Coronary artery (tissue), 2 donors: Measurements from ENCODE around the gene TAF1.
A peak's percentile ranks its signal among the peaks of the same experiment; 100 is the strongest.
"Not testable (repeated sequence)": the region's sequence is repeated elsewhere in the genome, so short reads cannot be mapped to it uniquely, and the experiment has no call there.

Experiments used
- DNase-seq: peaks from one replicate; pipeline ENCODE4 v3.0.0-alpha.2; 2017; ENCODE audit warnings: low spot score
- H3K27ac ChIP-seq, 2 donors: fragments of 200-600 bp; sonication (generic); one replicate each; pipeline ENCODE4 v1.5.1; 2016 to 2019
- H3K4me3 ChIP-seq: fragments of 200-600 bp; sonication (generic); 2 replicates; pipeline ENCODE4 v1.5.1; 2016; ENCODE audit warnings: mild to moderate bottlenecking, moderate library complexity
- TF ChIP-seq, protein P1 (sequence below): fragments of 200-600 bp; sonication (generic); IDR thresholded peaks from one replicate; pipeline ENCODE4 v1.5.1; 2019; ENCODE audit warnings: antibody characterized with exemption

TAF1 gene

DNA sequence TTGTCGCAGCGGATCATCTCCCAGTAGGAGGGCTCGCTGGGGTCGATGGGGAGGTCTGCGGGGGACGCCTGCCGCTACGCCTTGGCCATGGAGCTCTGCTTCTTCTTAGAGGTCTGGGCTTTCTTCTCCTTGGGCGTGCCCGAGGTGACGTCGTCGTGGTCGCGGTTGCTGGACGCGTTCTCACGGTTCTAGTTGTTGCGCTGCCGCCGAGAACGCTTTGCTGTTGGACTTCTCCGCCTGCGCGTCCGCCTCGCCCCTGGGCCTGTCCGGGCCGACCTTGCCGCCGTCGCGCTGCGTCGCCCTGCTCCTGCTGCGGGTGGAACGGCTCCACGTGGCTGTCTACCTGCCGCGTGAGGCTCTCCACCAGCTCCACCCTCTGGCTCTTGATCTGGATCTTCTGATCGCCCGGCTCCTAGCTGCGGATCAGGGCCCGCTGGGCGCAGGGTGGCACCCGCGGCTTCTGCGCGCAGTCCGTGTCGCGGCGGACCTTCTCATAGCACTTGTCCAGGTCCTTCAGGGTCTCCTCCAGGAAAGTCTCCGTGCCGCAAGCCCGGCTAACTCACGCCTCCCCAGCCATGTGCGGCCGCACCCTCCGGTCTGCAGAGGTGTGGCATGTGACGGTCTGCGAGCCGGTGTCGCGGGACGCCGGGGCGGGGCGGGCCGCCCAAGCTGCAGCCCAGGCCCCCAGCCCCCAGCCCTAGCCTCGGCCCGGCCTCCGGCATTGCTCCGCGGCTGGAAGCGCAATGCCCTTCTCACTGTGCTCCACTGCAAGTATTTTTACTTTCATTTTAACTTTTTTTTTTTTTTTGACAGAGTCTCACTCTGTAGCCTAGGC, 126.3 kb downstream of the TAF1 start:
- H3K27ac ChIP-seq = peak overlapping the region; percentile 1 to 58

DNA sequence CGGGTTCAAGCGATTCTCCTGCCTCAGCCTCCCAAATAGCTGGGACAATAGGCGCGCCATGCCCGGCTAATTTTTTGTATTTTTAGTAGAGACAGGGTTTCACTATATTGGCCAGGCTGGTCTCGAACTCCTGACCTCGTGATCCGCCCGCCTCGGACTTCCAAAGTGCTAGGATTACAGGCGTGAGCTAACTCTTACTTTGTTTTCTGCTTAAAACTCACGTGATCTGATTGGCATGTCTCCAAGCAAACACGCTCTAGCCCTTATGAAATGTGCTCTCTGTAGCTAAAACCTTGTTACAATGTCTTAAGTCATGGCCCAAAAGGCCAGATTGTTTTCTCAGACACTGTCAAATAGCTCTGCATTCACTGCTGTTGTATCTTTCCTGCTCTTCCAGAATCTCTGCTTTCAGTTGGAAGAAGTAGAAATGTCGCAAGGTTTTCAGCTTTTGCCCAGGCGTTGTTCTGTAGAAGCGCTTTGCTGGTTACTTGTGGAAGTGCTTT, 127.0 kb downstream of the TAF1 start:
- Histone ChIP-seq H3K27ac (peak overlapping the region in 1 of 2 donors; percentile 22), H3K4me3 (peak overlapping the region; percentile 70)
- TF ChIP-seq, protein P1, sequence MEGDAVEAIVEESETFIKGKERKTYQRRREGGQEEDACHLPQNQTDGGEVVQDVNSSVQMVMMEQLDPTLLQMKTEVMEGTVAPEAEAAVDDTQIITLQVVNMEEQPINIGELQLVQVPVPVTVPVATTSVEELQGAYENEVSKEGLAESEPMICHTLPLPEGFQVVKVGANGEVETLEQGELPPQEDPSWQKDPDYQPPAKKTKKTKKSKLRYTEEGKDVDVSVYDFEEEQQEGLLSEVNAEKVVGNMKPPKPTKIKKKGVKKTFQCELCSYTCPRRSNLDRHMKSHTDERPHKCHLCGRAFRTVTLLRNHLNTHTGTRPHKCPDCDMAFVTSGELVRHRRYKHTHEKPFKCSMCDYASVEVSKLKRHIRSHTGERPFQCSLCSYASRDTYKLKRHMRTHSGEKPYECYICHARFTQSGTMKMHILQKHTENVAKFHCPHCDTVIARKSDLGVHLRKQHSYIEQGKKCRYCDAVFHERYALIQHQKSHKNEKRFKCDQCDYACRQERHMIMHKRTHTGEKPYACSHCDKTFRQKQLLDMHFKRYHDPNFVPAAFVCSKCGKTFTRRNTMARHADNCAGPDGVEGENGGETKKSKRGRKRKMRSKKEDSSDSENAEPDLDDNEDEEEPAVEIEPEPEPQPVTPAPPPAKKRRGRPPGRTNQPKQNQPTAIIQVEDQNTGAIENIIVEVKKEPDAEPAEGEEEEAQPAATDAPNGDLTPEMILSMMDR = no peak
- DNase-seq = no peak

More for the DNA sequence above, 126.3 kb downstream of the TAF1 start:
- TF ChIP-seq, protein P1 = no peak
- DNase-seq = peak; percentile 74
- peak overlapping the region; percentile 70 for H3K4me3 ChIP-seq

DNA sequence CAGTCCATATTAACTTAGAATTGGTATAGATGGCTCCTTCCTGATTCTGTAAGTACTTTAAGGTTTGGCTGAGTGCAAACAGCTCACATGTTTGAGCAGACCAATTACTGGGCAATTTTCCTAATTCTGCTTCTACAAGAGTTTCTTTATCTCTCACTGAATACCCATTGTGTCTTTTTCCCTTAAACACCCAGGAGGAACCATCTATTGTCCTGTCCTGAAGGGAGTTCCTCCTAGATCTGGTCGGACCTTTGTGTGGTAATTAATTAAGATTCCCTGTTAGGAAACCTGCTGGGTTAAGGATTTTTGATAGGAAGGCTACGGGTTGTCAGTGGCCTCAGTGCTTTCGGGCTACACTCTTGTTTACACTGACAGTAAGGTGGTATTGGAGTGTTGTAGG, 129.8 kb downstream of the TAF1 start:
- not testable (repeated sequence) for H3K4me3 ChIP-seq, DNase-seq, H3K27ac ChIP-seq

DNA sequence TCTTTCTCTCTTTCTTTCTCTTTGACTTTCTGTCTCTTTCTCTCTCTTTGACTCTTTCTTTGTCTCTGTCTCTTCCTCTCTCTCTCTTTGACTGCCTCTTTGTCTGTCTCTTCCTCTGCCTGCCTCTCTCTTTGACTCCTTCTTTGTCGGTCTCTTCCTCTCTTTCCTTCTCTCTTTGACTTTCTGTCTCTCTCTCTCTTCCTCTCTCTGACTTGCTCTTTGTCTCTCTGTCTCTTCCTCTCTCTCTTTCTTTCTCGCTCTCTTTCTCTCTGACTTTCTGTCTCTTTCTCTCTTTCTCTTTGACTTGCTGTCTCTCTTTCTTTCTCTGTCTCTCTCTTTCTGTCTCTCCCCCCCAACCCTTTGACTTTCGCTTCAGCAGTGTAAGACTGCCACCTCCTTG, 130.3 kb downstream of the TAF1 start:
- DNase-seq = no peak
- H3K4me3 ChIP-seq = no peak overlapping the region
- TF ChIP-seq, protein P1 = no peak
- H3K27ac ChIP-seq = no peak overlapping the region

DNA sequence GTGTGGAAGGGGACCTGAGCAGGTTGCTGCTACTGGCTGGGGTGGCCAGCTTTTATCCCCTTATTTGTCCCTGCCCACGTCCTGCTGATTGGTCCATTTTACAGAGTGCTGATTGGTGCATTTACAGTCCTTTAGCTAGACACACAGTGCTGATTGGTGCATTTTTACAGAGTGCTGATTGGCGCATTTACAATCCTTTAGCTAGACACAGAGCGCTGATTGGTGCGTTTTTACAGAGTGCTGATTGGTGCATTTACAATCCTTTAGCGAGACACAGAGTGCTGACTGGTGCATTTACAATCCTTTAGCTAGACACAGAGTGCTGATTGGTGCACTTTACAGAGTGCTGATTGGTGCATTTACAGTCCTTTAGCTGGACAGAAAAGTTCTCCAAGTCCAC, 135.9 kb downstream of the TAF1 start:
- not testable (repeated sequence) for H3K4me3 ChIP-seq, H3K27ac ChIP-seq, DNase-seq

DNA sequence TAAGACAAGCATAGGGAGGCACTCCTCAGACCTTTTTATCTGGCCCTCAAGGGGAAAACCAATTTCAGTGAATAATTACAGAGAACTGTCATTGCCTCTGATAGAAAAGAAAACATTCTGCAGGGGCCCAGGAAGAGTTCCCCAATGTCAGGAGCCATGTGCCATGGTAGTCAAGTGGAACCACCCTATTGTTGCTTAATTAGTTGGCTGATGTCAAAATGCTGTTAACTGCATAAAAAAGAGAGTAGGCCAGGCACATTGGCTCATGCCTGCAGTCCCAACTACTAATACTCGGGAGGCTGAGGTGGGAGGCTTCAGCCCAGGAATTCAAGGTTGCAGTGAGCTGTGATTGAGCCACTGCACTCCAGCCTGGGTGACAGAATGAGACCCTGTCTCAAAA, 138.2 kb downstream of the TAF1 start:
- TF ChIP-seq, protein P1 = no peak
- H3K4me3 ChIP-seq = no peak overlapping the region

DNA sequence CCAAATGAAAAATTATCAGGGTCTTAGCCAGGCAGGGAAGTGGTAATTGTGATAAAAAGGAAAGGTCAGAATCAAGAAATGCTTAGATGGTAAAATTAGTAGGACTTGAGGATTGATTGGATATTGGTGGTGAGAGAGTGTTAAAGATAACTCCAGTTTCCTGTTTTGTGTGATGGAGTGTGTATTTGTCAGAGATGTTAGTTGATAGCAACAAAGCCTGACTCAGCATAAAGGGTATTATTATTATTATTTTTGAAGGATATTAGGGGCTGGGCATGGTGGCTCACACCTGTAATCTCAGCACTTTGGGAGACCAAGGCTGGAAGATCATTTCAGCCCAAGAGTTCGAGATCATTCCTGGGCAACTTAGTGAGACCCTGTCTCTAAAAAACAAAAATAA, 143.1 kb downstream of the TAF1 start:
- TF ChIP-seq, protein P1 = no peak
- no peak overlapping the region for H3K27ac ChIP-seq
- DNase-seq = no peak
- no peak overlapping the region for H3K4me3 ChIP-seq

More for the DNA sequence above, 138.2 kb downstream of the TAF1 start:
- DNase-seq = no peak
- no peak overlapping the region for H3K27ac ChIP-seq

DNA sequence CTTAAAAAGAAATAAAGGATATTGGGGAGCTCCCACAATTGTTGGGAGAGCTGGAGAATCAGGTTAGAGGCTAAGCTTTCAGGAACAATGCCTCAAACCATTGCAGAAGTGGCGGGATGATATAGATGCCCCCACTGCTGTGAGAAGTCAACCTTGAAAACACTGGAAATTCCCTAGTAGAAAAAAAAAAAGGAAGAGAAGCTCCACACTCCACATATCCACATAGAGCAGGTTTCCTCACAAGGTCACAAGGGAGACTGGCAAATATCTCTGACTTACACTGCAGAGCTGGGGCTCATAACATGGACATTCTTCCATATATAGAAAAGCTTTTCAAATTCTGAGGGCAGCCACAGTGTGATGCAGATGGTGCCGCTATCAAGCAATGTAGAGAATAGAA, 144.0 kb downstream of the TAF1 start:
- Histone ChIP-seq H3K27ac (no peak overlapping the region), H3K4me3 (no peak overlapping the region)
- TF ChIP-seq, protein P1 = no peak
- no peak for DNase-seq

DNA sequence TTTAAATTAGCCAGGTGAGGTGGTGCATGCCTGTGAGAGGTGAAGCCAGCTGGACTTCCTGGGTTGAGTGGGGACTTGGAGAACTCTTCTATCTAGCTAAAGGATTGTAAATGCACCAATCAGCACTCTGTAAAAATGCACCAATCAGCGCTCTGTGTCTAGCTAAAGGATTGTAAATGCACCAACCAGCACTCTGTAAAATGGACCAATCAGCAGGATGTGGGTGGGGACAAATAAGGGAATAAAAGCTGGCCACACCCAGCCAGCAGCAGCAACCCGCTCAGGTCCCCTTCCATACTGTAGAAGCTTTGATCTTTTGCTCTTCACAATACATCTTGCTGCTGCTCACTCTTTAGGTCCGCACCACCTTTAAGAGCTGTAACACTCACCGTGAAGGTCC, 147.6 kb downstream of the TAF1 start:
- H3K27ac ChIP-seq, DNase-seq, H3K4me3 ChIP-seq: not testable (repeated sequence)
